HK-2 (cell line): ENCODE results near the gene FFAR1.

Experiments
- DNase-seq: peaks from one replicate; pipeline ENCODE4 v3.0.0-alpha.2; 2018; ENCODE audit not compliant: unreplicated experiment

The FFAR1 gene

GRCh38 chr19:35347171-35347929 lies at the start of gene FFAR1:
TSS of gene FFAR1 (plus strand) at chr19:35347902. CDS start at chr19:35351552, 3,650 bp downstream.
- no peak for DNase-seq

- DNase-seq = no peak
Measured at GRCh38 chr19:35297922-35298321, 49.8 kb upstream of the FFAR1 start.

GRCh38 chr19:35298561-35298972 lies 49.1 kb upstream of the FFAR1 start:
- no peak for DNase-seq

GRCh38 chr19:35299523-35300338 lies 48.0 kb upstream of the FFAR1 start:
- no peak for DNase-seq

- DNase-seq = no peak
Measured at GRCh38 chr19:35300339-35300649, 47.4 kb upstream of the FFAR1 start.

GRCh38 chr19:35301961-35302360 lies 45.7 kb upstream of the FFAR1 start:
- DNase-seq = no peak

- no peak for DNase-seq
Measured at GRCh38 chr19:35302446-35302845, 45.3 kb upstream of the FFAR1 start.

GRCh38 chr19:35303357-35303915 lies 44.3 kb upstream of the FFAR1 start:
- DNase-seq = no peak

- no peak for DNase-seq
Measured at GRCh38 chr19:35304036-35304435, 43.7 kb upstream of the FFAR1 start.

GRCh38 chr19:35305181-35305580 lies 42.5 kb upstream of the FFAR1 start:
- DNase-seq = no peak

GRCh38 chr19:35306473-35307246 lies 41.0 kb upstream of the FFAR1 start:
- DNase-seq = no peak

GRCh38 chr19:35307931-35308330 lies 39.8 kb upstream of the FFAR1 start:
- no peak for DNase-seq

GRCh38 chr19:35308910-35309309 lies 38.8 kb upstream of the FFAR1 start:
- no peak for DNase-seq

- DNase-seq = peak; percentile 44
Measured at GRCh38 chr19:35309481-35310279, 38.0 kb upstream of the FFAR1 start.

GRCh38 chr19:35310331-35310730 lies 37.4 kb upstream of the FFAR1 start:
- no peak for DNase-seq

- DNase-seq = no peak
Measured at GRCh38 chr19:35310811-35311465, 36.8 kb upstream of the FFAR1 start.

GRCh38 chr19:35311901-35312665 lies 35.6 kb upstream of the FFAR1 start:
- no peak for DNase-seq

- DNase-seq = no peak
Measured at GRCh38 chr19:35313587-35313986, 34.1 kb upstream of the FFAR1 start.

GRCh38 chr19:35314031-35314430 lies 33.7 kb upstream of the FFAR1 start:
- no peak for DNase-seq

- no peak for DNase-seq
Measured at GRCh38 chr19:35314858-35315470, 32.7 kb upstream of the FFAR1 start.
